Measurements from ENCODE around the gene KTN1. TPM values are rescaled to one million over a fixed set of nuclear protein-coding genes. Genes with fewer than 3 reads are reported as not detected.

The KTN1 gene
- total RNA-seq, 1 experiment from 2014 or later: 125 TPM

DNA sequence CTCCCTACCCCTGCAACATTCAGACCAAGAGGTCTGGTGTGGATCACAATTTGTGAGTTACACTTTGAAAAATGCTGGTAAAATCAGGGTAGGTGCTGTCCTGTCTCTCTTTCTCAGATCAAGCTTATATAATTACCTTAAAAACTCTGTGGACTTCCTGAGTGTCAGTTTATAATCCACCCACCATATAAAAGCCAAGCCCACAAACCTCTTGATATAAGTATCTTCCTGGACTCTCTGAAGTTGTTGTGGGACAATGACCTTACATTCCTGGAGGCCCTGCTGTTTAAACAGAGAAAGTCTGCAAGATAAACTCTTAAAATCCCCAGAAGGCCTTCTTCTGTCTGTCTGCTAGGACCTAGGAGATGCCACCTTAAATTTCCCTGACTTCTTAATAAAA lies 11.4 kb upstream of the KTN1 start:
- no peak for ATAC-seq
- ChIA-PET CTCF (no interaction called here), POLR2A (no interaction called here)

GRCh38 chr14:55571125-55571889 lies 8.7 kb upstream of the KTN1 start:
- H3K4me1 Mint-ChIP-seq: no peaks in the 10 kb centered on the region
- H3K27ac Mint-ChIP-seq: no peak overlapping the region
- ChIA-PET POLR2A (interaction anchor here (1.0 kb wide), 1 partner anchor 10 kb away, joined by 3 read pairs; no protein-coding TSS in a partner anchor), CTCF (interaction anchor here (1.6 kb wide), 1 partner anchor 125 kb away, joined by 4 read pairs; no protein-coding TSS in a partner anchor)
- ATAC-seq (no peak), DNase-seq (ENCODE audit: low spot score) (no peak)
- H3K36me3 Mint-ChIP-seq: peaks cover 3% of the 10 kb centered on the region; the same call in 1 of the 2 replicates
- no peaks in the 10 kb centered on the region for H3K9me3 Mint-ChIP-seq
- H3K27me3 Mint-ChIP-seq (ENCODE audit: low read depth): no peaks in the 10 kb centered on the region
- H3K4me3 Mint-ChIP-seq: no peak overlapping the region
- TF ChIP-seq ATF1 (CRISPR knock-in tag; IDR thresholded peaks at IDR 0.05) (no peak), ZNF263 (CRISPR knock-in tag; IDR thresholded peaks at IDR 0.05; ENCODE audit: low read depth) (no peak), CREM (CRISPR knock-in tag; IDR thresholded peaks at IDR 0.05) (no peak), ZNF232 (CRISPR knock-in tag; IDR thresholded peaks at IDR 0.05) (no peak), ZNF532 (CRISPR knock-in tag; IDR thresholded peaks at IDR 0.05; ENCODE audit: borderline replicate concordance) (no peak), STAT6 (CRISPR knock-in tag; conservative IDR thresholded peaks at IDR 0.05; ENCODE audit: low read depth) (no peak), EMX1 (CRISPR knock-in tag; IDR thresholded peaks at IDR 0.05) (no peak), JUN (CRISPR knock-in tag; IDR thresholded peaks at IDR 0.05) (no peak), ARID4B (CRISPR knock-in tag; IDR thresholded peaks at IDR 0.05; ENCODE audit: borderline replicate concordance) (no peak), ZNF396 (CRISPR knock-in tag; IDR thresholded peaks at IDR 0.05; ENCODE audit: borderline replicate concordance) (no peak), ZNF671 (CRISPR knock-in tag; IDR thresholded peaks at IDR 0.05) (no peak)

More for the DNA sequence above, 11.4 kb upstream of the KTN1 start:
- no peaks in the 10 kb centered on the region for H3K9me3 Mint-ChIP-seq
- DNase-seq (ENCODE audit: low spot score): no peak
- H3K27ac Mint-ChIP-seq: peak overlapping the region; percentile 65; the same call in 1 of the 2 replicates
- TF ChIP-seq ZNF219 (CRISPR knock-in tag; IDR thresholded peaks at IDR 0.05; ENCODE audit: borderline replicate concordance) (no peak), ZNF671 (CRISPR knock-in tag; IDR thresholded peaks at IDR 0.05) (no peak), GABPB1 (CRISPR knock-in tag; IDR thresholded peaks at IDR 0.05) (no peak), GRHL2 (CRISPR knock-in tag; IDR thresholded peaks at IDR 0.05; ENCODE audit: insufficient replicate concordance, severe bottlenecking) (no peak)
- TF ChIP-seq, protein P1, sequence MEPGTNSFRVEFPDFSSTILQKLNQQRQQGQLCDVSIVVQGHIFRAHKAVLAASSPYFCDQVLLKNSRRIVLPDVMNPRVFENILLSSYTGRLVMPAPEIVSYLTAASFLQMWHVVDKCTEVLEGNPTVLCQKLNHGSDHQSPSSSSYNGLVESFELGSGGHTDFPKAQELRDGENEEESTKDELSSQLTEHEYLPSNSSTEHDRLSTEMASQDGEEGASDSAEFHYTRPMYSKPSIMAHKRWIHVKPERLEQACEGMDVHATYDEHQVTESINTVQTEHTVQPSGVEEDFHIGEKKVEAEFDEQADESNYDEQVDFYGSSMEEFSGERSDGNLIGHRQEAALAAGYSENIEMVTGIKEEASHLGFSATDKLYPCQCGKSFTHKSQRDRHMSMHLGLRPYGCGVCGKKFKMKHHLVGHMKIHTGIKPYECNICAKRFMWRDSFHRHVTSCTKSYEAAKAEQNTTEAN (CRISPR knock-in tag; IDR thresholded peaks at IDR 0.05): no peak
- TF ChIP-seq, protein P2, sequence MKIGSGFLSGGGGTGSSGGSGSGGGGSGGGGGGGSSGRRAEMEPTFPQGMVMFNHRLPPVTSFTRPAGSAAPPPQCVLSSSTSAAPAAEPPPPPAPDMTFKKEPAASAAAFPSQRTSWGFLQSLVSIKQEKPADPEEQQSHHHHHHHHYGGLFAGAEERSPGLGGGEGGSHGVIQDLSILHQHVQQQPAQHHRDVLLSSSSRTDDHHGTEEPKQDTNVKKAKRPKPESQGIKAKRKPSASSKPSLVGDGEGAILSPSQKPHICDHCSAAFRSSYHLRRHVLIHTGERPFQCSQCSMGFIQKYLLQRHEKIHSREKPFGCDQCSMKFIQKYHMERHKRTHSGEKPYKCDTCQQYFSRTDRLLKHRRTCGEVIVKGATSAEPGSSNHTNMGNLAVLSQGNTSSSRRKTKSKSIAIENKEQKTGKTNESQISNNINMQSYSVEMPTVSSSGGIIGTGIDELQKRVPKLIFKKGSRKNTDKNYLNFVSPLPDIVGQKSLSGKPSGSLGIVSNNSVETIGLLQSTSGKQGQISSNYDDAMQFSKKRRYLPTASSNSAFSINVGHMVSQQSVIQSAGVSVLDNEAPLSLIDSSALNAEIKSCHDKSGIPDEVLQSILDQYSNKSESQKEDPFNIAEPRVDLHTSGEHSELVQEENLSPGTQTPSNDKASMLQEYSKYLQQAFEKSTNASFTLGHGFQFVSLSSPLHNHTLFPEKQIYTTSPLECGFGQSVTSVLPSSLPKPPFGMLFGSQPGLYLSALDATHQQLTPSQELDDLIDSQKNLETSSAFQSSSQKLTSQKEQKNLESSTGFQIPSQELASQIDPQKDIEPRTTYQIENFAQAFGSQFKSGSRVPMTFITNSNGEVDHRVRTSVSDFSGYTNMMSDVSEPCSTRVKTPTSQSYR (CRISPR knock-in tag; IDR thresholded peaks at IDR 0.05): no peak
- H3K4me3 Mint-ChIP-seq: no peak overlapping the region
- no peaks in the 10 kb centered on the region for H3K27me3 Mint-ChIP-seq (ENCODE audit: low read depth)
- no peaks in the 10 kb centered on the region for H3K4me1 Mint-ChIP-seq
- H3K36me3 Mint-ChIP-seq: peaks cover 3% of the 10 kb centered on the region; the same call in 1 of the 2 replicates
